GM19372 (cell line): ENCODE measurements around the gene SLC29A2.
"Not testable (repeated sequence)": the region's sequence is repeated elsewhere in the genome, so short reads cannot be mapped to it uniquely, and the experiment has no call there.

Experiments used
- ATAC-seq: cut with Tn5 transposase; IDR thresholded peaks from one replicate; pipeline ENCODE4 v1.9.1; 2021; ENCODE audit warnings: mild to moderate bottlenecking, low read depth, moderate library complexity; ENCODE audit not compliant: unreplicated experiment

SLC29A2 gene

DNA sequence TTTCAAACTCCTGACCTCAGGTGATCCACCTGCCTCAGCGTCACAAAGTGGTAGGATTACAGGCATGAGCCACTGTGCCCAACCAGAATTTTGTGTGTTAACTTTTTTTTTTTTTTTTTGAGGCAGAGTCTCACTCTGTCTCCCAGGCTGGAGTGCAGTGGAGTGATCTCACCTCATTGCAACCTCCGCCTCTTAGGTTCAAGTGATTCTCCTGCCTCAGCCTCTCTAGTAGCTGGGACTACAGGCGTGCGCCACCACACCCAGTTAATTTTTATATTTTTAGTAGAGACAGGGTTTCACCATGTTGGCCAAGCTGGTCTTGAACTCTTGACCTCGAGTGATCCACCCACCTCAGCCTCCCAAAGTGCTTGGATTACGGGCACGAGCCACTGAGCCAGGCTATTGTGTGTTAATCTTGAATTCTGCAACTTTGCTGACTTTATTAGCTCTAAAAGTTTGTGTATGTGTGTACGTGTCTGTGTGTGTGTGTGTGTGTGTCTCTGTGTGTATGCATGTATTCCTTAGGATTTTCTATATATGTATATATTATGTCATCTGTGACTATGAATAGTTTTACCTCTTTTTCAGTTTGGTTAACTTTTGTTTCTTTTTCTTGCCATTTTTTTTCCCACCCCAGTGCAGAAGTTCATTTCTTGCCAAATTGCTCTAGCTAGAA, 20.9 kb downstream of the SLC29A2 start:
- not testable (repeated sequence) for ATAC-seq

DNA sequence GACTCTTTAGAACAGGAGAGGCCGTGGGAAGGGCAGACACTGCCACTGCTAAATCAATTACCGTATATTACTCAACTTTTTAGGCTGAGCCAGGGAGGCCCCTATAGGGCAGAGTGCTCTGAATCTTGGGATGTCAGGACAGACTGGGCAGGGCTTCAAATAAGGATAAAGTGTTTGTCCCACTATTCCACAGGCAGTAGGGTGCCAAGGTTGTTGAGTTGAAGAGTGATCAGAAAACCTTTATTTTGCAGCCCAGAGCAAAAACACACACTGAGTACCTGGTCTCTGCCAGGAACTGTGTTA, 22.5 kb downstream of the SLC29A2 start:
- no peak for ATAC-seq

DNA sequence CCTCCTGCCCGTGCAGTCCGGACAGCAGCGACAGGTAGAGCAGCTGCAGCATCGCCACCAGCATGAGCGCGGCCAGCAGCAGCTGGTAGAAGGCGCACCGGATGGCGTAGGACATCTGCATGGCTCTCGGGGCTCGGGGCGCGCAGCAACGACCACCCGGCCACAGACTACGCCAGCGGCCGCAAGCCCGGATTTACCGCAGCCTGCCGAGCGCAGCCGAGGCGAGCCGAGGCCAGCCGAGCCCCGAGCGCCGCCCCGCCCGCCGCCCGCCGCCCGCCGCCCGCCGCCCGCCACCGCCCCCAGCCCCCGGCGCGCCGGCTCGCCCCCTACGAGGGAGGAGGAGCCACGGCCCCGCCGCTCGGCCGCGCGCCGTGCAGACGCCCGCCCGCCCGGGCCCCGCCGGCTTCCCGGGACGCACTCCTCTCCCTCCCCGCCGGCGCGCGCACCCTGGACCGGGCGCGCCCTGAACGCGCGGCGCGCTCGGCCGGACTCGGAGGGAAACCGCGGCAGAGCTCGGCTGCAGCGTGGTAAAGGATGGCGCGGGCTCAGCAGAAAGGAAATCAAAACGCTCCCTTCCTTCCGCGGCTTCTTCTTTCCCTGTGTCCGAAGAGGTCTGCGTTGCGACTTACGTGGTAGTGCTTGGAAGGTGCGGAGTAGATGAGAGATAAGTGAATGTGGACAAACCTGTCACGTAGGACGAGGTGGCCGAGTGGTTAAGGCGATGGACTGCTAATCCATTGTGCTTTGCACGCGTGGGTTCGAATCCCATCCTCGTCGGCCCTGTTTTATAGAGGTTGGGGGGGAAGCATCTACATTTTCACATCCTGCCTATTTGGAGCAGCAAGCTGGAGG, 23.9 kb downstream of the SLC29A2 start, which contains the start of gene B4GAT1:
TSS of gene B4GAT1 (minus strand) at position 205 of the 852 bp plus-strand sequence. CDS start at position 121, 84 bp downstream.
- no peak for ATAC-seq

DNA sequence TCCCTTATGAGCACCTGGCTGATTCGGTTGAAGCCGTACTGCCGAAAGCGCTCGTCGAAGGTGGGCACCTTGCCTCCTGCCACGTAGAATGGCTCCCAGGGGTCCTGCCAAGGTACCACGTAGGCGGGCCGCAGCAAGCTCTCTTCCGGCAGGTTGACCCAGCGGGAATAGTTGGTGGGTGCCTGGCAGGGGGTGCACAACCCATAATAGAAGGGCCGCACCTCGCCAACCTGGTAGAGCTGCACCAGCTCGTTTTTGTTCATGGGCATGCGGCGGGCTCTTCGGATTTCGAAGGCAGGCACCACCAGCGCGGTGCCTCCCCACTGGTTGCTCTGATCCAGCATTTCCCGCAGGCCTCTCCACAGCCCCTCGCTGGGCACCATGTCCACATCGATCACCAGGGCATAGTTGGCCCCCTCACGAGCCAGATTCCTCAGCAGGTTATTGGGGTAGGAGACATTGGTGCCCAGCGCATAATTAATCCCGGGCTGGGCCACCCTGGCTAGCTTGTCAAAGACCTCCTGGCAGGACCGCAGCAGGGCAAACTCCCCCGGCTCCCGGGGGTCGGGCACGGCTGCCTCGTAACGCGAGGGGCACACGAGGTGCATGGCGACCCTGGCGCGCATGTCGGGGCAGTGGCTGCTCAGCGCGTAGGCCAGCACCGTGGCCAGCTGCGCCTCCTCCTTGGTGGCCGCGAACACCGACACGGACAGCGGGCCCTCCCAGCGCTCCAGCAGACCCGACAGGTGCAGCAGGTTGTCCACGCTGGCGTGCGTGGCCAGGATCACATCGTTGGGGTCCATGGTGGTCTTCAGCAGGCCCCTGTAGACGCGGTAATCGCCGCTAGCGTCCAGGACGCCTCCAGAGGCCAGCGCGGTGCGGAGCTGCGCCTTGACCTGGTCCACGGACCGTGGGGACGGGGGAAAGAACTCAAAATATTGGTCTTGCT, 24.8 kb downstream of the SLC29A2 start:
- ATAC-seq: no peak

DNA sequence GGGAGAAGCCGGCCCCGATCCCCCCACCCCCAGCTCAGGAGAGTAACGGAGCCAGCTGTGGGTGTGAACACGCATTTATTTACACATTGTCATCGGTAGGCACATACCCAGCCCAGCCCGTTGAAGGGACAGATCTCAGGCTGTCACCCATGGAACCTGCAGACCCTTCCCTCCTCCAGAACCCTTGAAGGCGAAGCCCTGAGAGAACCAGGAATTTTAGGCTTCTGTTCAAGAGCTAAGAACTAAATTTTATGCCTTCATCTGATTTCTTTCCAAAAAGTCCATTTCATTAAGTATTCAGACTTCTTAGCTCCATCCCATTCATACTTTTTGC, 26.3 kb downstream of the SLC29A2 start:
- ATAC-seq: peak; percentile 6

DNA sequence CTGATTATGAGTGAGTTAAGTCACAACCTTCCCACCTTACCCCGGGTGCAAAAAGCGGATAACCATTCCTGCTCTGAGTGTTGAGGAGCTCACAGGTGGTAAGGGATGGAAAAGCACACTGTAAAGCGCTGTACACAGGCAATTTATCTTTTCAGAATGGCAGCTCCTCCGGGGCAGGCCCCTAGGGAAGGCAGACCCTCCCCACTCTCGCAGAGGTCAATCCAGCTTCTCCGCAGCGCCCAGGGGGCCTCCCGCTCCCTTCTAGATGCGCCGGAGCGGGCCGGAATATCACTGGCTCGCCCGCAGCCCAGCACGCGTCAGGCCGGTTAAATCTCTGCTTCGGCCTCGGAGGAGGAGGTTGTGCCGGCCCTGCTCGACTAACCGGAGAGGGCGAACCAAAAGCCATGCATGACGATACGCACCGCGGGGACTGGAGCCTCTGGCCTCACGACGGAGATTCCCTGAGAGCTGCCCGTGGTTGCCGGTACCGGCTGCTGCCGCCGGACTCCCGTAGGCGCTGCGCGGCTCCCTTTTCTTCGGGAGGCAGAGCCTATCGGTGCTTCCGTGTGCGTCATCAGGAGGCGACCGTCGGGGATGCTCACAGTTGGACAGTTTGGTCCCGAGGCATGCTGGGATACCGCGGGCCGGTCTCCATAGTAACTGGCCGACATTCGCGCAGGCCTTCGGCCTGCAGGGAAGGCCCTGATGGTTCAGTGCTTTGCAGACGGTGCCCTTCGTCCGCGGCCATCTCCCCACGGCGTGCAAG, 26.8 kb downstream of the SLC29A2 start, which contains the start of gene BRMS1:
TSS of gene BRMS1 (minus strand) at position 555 of the 766 bp plus-strand sequence. CDS start 2,870 bp downstream, outside the sequence.
- peak; percentile 74 for ATAC-seq

DNA sequence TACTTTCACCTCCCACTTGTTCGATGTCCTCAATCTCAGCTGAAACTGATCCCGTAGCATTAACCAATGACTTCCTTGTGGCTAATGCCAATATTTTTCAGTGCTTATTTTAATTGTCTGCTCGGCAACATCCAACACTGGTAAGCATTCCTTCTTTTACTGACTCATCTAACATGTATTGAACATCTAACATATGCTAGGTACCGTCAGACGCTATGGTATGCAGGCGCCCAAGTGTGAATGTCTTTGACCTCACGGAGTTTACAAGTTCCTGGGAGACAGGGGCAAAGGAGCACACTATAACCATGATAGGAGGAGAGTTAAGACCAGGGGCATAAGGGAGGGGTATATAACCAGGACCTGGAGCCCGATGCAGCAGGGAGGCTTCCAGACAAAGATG, 28.4 kb downstream of the SLC29A2 start:
- ATAC-seq: no peak

DNA sequence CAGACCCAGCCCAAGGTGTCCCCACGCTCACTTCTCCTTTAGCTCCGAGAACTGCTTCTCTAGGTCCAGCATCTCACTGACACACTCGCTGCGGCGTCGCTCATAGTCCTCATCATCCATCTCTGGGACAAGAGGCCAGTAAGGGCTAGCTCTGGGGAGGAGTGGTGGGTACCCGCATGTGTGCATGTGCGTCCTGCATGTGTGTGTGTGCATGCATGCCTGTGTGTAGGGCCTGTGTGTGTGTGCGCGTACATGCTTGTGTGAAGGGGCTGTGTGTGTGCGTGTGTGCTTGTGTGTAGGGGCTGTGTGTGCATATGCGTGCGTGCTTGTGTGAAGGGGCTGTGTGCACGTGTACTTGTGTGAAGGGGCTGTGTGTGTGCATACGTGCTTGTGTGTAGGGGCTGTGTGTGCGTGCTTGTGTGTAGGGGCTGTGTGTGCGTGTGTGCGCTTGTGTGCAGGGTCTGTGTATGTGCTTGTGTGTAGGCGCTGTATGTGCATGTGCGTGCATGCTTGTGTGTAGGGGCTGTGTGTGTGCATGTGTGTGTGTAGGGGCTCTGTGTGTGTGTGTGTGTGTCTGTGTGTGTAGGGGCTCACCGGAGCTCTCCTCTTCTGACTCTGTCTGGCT, 29.9 kb downstream of the SLC29A2 start:
- no peak for ATAC-seq

DNA sequence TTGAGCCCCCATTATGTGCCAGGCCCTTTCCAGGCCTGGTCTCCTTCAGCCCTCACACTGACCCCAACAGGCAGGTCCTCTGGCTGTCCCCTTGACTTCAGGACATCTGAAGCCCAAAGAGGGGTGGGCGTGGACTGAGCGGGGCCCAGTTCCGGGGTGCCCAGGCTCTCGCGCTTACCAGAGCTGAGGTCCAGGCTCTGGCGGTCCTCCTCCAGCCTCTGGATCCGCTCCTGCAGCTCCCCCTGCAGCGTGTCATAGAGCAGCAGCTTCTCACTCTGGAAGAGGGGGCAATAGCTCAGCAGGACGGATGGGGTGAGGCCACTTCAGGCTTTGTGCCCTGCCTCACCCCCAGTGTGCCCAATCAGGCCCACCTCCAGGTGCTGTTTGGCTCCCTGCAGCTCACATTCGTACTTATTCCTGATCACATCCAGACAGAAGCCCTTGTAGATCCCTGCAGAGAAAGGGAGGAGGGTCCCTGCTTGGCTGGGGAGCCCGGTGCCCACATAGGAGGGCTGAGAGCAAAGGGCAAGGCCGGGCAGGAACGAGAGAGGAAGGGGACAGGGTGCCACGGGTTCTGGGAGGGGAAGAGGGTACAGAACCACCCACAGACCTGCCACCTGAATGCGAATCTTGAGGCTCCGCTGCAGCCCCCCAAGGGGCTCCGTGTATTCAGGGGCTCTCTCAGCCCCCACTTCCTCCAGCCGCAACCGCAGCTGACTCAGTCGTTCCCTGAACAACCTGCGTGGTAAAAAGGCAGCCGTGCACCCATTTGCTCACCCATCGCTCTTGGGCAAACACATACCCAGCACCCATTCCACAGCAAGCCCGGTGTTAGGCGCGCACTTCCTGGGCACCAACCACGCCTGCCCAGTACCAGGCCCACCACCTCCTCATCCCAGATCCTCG, 30.7 kb downstream of the SLC29A2 start:
- no peak for ATAC-seq

DNA sequence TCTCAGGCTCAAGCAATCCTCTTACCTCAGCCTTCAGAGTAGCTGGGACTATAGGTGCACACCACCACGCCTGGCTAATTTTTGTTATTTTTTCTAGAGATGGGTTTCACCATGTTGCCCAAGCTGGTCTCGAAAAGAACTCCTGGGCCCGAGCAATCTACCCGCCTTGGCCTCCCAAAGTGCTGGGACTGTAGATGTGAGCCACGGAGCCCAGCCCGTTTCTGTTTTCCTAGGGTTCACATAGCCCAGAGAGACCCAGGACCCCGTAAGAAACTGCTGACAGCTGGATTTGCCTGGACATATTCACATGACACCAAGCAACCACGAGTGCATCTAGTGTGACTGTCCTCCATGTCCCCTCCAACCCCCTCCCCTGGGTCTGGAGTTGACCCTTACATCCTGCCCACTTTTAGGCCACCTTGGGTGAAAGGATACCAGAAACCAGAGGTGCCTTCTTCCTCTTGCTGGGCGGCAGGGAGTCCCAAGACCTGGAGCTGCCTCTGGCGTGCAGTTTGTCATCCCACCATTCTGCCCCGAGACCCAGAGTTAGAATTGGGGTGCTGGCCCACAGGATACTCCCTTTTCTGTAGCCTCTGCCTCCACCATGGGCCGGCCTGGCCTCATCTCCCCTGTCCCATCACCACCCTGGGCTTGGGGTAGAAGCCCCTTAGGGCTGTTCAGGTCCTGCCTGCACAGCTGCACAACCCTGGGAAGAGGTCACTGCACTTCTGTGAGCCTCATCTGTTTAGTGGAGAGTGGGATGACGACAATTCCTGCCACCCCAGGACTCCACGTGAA, 31.7 kb downstream of the SLC29A2 start:
- ATAC-seq: no peak

DNA sequence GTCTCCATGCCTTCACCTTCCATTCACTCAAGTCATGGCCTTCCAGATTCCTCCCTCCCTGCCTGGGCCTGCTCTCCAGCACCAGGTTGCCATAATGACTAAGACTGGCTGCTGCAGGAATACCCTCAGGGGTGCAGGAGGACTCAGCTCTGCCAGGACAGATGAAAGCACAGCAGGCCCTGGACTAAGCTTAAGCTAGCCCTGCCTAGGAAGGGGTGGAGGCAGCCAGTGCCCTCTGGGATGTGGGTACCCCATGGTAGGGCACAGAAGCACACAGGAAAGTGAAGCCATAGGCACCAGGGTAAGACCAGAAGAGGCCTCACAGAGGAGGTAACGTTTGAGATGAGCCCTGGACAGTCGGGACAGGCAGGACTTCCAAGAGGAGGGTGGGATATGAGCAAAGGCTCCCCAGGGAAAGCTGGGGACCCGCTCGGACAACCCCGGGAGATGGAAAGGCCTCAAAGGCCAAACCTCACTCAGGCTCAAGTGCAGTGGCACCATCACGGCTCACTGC, 32.3 kb downstream of the SLC29A2 start:
- no peak for ATAC-seq

DNA sequence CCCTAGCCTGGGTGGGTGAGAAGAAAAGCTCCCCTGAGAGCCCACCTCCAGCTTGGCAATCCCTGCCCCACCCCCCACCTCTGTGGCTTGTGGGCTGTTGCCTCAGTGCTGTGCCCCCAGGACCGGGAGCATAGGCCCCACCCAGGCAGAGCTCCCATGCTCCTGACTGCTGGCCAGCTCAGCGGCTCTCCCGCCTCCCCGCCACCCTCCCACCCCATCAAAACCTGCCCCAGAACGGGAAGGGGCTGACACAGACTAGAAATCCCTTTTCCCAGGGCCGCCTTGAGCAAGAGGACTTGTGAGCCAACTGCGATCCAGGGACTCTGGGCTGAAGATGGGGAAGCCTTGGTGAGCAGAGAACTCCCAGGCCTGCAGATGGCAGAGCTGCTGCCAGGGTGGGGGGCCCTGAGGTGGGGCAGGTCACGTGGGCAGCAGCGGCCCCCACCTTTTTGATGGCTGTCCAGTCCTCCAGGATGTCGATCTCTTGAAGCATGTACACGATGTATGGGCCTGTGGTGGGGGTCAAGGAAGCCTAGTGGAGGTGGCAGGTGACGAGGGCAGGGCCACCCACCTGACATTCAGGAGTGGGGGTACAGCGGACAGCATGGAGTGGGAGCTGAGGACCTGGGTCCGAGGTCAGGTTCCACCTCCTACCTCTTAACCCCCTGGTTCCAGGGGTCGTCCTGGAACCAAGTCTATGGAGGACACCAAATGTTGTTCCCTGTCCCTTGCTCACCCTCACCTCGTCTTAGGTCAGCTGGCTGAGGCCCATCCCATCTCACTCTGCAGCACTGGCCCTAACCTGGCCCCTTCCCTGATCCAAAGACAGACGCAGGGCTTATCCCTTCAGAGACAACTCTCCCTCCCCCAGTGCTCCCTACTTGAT, 33.0 kb downstream of the SLC29A2 start:
- no peak for ATAC-seq

DNA sequence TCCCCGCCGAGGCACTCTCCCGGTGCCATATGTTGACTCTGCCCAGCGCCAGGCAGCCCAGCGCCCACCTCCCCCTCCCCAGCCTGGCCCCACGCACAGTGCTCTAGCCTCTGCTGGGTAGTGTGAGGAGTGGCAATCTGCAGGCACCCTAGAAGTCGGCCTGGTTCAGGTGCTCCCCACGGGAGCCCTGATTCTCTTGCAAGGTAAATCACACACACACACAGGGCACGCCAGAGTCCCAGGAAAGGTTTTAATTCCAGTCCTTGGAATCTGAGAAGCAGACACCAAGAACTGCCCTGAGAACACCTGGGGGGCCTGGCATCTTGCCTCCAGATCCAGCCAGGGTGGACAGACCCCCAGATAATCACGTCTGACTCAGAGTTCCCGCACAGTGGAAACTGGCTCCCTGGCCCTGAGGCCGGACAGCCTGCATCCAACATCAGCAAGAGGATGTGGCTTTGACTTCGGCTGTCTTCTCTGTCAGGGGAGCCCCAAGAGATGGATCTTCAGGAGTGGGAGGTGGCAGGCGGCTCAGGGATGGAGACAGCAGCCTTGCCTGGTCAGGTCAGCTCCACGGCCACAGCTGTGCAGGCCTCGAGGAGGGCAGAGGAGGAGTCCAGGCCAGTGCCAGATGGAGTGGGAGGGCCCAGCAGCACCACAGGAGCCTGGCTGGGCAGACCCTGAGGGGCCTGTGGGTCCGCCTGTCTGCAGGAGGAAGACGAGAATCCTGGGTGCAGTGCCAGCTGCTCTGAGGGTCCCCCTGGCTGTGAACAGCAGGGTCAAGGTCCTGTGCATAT, 34.3 kb downstream of the SLC29A2 start:
- ATAC-seq: no peak

DNA sequence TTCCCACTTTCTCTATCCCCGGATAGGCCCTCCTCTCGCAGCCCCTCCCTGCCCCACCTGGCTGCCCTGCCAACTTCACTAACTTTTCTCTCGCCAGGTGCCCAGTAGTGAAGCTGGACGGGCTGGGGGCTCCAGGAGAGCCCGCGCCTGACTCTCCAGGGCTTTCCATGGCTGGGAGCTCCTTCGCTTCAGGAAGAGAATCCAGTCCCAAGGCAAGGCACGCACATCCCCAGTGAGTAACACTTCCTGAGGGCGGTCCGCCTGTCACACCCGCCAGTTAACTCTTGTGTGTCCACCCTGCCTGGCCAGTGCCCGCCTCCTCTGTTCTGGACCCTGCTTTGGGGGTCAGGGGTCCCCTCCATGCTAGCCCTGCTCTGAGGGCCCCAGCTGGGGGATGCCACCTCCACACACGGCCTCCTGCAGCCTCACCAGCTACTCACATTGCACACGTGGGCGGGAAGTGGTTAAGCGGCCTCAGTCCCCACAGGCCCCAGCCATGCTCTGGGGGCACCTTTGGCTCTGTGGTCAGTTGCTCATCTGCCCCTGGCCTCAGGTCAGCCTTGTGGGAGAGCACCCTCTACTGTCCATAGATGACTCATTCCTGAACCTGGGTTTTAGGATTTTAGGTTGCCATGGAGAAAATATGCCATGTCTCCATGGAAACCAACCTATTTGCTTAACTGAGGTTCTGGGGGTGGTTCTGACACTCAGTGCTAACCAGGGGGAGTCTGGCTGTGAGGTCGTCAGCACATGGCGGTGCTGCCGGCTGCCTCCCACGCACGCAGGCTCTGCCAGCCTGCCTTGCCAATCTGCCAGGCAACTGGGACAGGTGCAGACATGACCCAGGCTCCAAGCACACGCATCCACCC, 35.1 kb downstream of the SLC29A2 start, which contains the start of gene RIN1:
TSS of gene RIN1 (minus strand) at position 201 of the 869 bp plus-strand sequence. CDS start at position 169, 32 bp downstream.
- peak; percentile 77 for ATAC-seq
